ENCODE measurements around the gene ERCC4.

DNA sequence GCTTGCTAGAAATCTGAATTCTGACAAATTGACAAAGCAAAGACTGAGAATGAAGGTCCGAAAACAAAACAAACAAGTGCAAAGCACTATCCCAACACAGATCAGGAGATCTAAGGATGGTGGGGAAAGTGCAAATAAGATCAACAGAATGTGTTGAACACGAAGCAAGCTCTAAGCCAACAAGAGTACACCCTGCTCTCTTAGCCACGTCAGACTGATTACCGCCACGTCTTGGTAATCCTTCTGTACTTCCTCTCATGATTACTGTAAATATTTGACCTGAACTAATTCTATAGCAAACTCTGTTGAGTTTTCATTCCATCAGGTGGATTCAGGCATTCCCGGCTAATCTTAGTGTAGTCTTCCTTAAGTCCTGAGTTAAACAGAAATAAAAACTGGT, 34.3 kb upstream of the ERCC4 start:
- no peak for TF ChIP-seq EZH2phosphoT487 (IDR thresholded peaks at IDR 0.05; ENCODE audit: insufficient read depth, low read depth)
- no peak for TF ChIP-seq EZH2 (IDR thresholded peaks at IDR 0.05; ENCODE audit: insufficient read depth, poor library complexity, severe bottlenecking)
